ENCODE data around the gene FLRT3.

The FLRT3 gene

DNA sequence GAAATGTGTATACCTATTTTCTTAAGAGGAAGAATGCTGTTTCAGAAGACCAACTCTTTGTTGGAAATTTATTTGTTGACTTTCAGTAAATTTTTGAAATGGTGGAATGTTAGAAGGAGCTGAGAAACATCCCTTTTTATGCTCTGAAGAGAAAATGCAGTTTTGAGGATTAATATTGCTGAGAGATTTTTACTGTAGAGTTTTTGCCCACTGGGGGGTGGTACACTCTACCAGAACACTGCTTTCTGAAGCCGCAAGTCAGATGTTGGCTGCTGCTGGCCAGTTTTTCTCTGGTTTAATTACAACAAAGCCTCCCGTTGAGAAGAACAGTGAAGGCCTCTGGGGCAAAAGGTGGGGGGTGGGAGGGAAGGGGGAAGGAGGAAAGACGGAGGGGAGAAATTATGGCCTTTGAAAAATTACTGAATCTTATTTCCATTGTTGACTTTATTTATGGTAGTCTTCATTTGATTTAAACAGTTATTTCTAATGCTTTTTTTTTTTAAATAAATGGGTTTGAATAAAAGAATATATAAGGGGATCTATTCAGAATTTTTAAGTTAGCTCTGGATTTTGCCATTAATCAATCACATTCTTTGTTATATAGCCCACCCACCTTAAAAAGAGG, 3.0 kb downstream of the FLRT3 start:
- Histone ChIP-seq H3K79me1 (ENCODE audit: low read length) (no peaks in the 10 kb centered on the region), H3K36me3 (ENCODE audit: control insufficient read depth, insufficient read depth, low read length) (no peaks in the 10 kb centered on the region), H3K4me1 (ENCODE audit: control insufficient read depth, low read depth, low read length) (peaks cover 2% of the 10 kb centered on the region), H2BK120ac (ENCODE audit: low read depth, low read length) (no peak overlapping the region), H3K23ac (ENCODE audit: low read length) (no peak overlapping the region), H3K4ac (ENCODE audit: low read depth, low read length) (no peak overlapping the region), H2BK15ac (replicated peaks; ENCODE audit: low read depth) (no peak overlapping the region), H3K56ac (ENCODE audit: low read length) (no peak overlapping the region), H4K8ac (ENCODE audit: low read depth, low read length) (no peak overlapping the region), H3K18ac (ENCODE audit: low read length) (no peak overlapping the region), H4K5ac (ENCODE audit: low read length) (no peak overlapping the region), H3K4me2 (ENCODE audit: low read length) (no peak overlapping the region), H3K4me3 (ENCODE audit: low read length) (no peak overlapping the region), H3K27me3 (ENCODE audit: insufficient read depth, low read length, poor library complexity) (no peaks in the 10 kb centered on the region), H2BK5ac (ENCODE audit: low read length) (no peak overlapping the region), H3K79me2 (ENCODE audit: control insufficient read depth, insufficient read depth, low read length) (no peaks in the 10 kb centered on the region), H2AK5ac (ENCODE audit: low read length) (no peak overlapping the region), H3K27ac (ENCODE audit: low read depth, low read length) (no peak overlapping the region), H3K9ac (ENCODE audit: low read length) (no peak overlapping the region)
- peak; percentile 90 for DNase-seq
- WGBS (ENCODE audit: extremely low coverage, insufficient coverage, low lambda C conversion rate): no CpG with 5 or more reads among the region's 3 CpGs

DNA sequence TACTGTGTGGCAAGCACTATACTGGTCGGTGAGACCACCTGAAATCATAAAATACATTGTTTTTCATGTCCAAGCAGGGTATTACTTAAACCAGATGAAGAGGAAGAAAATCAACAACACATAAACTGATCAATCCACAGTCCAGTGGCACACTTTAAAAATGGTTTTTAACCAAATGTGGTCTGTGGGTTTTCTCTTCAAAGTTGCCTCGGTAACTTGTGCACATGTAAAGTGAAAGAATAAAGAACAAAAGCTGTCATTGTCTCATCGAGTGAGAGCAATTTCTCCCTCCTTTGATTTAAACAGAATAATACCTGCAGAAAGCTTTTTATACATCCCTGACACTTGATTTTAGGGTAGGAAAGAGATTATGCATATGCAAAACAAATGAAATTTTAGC, 3.7 kb downstream of the FLRT3 start:
- Histone ChIP-seq H3K4me3 (ENCODE audit: low read length) (no peak overlapping the region), H2BK15ac (replicated peaks; ENCODE audit: low read depth) (no peak overlapping the region), H3K56ac (ENCODE audit: low read length) (peak overlapping the region; percentile 34), H3K4me2 (ENCODE audit: low read length) (no peak overlapping the region), H3K27ac (ENCODE audit: low read depth, low read length) (no peak overlapping the region), H3K79me2 (ENCODE audit: control insufficient read depth, insufficient read depth, low read length) (no peaks in the 10 kb centered on the region), H2BK5ac (ENCODE audit: low read length) (no peak overlapping the region), H3K36me3 (ENCODE audit: control insufficient read depth, insufficient read depth, low read length) (no peaks in the 10 kb centered on the region), H3K4me1 (ENCODE audit: control insufficient read depth, low read depth, low read length) (peaks cover 2% of the 10 kb centered on the region), H3K79me1 (ENCODE audit: low read length) (no peaks in the 10 kb centered on the region), H3K23ac (ENCODE audit: low read length) (no peak overlapping the region), H3K4ac (ENCODE audit: low read depth, low read length) (no peak overlapping the region), H2AK5ac (ENCODE audit: low read length) (no peak overlapping the region), H4K5ac (ENCODE audit: low read length) (no peak overlapping the region), H3K27me3 (ENCODE audit: insufficient read depth, low read length, poor library complexity) (no peaks in the 10 kb centered on the region), H3K9ac (ENCODE audit: low read length) (no peak overlapping the region), H3K18ac (ENCODE audit: low read length) (no peak overlapping the region), H4K8ac (ENCODE audit: low read depth, low read length) (no peak overlapping the region), H2BK120ac (ENCODE audit: low read depth, low read length) (no peak overlapping the region)
- WGBS (ENCODE audit: extremely low coverage, insufficient coverage, low lambda C conversion rate): no CpG with 5 or more reads among the region's 3 CpGs
- no peak for DNase-seq

DNA sequence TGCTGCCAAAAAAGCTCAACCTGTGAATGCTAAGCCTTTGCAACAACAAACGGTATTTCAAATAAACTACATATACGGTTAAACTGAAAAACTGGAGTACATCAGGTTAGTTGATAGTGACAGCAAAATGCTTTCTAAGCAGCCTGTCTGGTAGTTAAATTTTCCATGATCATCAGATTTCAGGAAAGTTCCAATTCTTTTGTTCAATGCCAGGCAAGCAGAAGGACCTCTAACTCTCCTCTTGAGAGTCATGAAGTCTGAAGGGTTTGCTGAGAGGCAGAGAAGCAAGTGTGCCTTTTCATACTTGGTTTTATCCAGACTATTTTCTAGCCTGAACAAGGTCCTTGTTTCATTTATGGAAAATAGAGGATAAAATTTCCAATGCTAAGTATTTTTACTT, 4.5 kb downstream of the FLRT3 start:
- no CpG with 5 or more reads among the region's 2 CpGs for WGBS (ENCODE audit: extremely low coverage, insufficient coverage, low lambda C conversion rate)
- DNase-seq: no peak
- Histone ChIP-seq H3K79me1 (ENCODE audit: low read length) (no peaks in the 10 kb centered on the region), H3K9ac (ENCODE audit: low read length) (peak overlapping the region; percentile 4), H4K8ac (ENCODE audit: low read depth, low read length) (no peak overlapping the region), H2AK5ac (ENCODE audit: low read length) (no peak overlapping the region), H2BK120ac (ENCODE audit: low read depth, low read length) (no peak overlapping the region), H3K4me3 (ENCODE audit: low read length) (no peak overlapping the region), H3K4ac (ENCODE audit: low read depth, low read length) (no peak overlapping the region), H3K27me3 (ENCODE audit: insufficient read depth, low read length, poor library complexity) (no peaks in the 10 kb centered on the region), H3K23ac (ENCODE audit: low read length) (no peak overlapping the region), H2BK15ac (replicated peaks; ENCODE audit: low read depth) (no peak overlapping the region), H3K79me2 (ENCODE audit: control insufficient read depth, insufficient read depth, low read length) (no peaks in the 10 kb centered on the region), H3K4me2 (ENCODE audit: low read length) (no peak overlapping the region), H3K4me1 (ENCODE audit: control insufficient read depth, low read depth, low read length) (peaks cover 2% of the 10 kb centered on the region), H4K5ac (ENCODE audit: low read length) (no peak overlapping the region), H2BK5ac (ENCODE audit: low read length) (no peak overlapping the region), H3K27ac (ENCODE audit: low read depth, low read length) (no peak overlapping the region), H3K56ac (ENCODE audit: low read length) (no peak overlapping the region), H3K18ac (ENCODE audit: low read length) (no peak overlapping the region), H3K36me3 (ENCODE audit: control insufficient read depth, insufficient read depth, low read length) (no peaks in the 10 kb centered on the region)

DNA sequence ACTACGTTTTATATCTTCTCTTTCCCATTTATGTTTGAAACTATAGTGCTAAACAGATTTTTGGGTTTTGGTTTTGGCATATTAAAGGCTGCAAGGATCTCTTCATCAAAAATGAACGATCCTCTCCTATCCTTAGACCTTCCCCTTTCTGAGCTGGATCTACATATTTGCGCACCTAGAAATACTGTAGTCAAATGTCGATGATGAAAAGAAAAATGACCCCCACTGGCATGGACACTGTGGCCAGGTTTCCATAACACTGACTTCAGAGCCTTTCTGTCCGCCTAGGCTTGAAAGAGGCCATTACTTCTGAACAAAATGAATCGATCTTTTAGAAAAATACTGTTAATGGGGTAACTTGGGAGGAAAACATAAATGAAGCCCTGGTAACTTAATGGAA, 5.8 kb downstream of the FLRT3 start:
- peaks cover 2% of the 10 kb centered on the region for H3K4me1 ChIP-seq (ENCODE audit: control insufficient read depth, low read depth, low read length)
- no CpG with 5 or more reads among the region's 6 CpGs for WGBS (ENCODE audit: extremely low coverage, insufficient coverage, low lambda C conversion rate)

DNA sequence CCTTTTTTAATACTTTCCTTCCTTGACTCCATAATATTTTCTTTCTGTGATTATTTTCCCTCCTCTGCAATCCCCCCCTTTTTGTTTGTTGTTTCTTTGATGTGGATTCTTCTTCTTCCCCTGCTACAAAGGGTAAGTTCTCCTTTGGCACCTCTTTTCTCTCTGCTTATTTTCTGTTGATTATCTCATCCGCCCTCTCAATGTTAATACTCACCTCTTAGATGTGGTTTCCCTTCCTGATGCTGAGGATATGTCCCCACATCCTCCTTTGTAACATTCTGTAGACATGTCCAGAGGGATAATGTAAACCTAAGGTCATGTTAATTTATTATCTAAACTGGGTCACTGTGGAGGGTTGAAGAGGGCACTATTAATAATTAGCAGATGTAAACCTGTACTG, 17.7 kb downstream of the FLRT3 start:
- H3K4me1 ChIP-seq (ENCODE audit: control insufficient read depth, low read depth, low read length): peaks cover 3% of the 10 kb centered on the region
- no peak overlapping the region for H4K5ac ChIP-seq (ENCODE audit: low read length)

More for the DNA sequence above, 5.8 kb downstream of the FLRT3 start:
- Histone ChIP-seq H3K4me2 (ENCODE audit: low read length) (no peak overlapping the region), H3K36me3 (ENCODE audit: control insufficient read depth, insufficient read depth, low read length) (peaks cover 1% of the 10 kb centered on the region), H3K23ac (ENCODE audit: low read length) (no peak overlapping the region), H3K4me3 (ENCODE audit: low read length) (no peak overlapping the region), H3K56ac (ENCODE audit: low read length) (peak overlapping the region; percentile 1), H3K18ac (ENCODE audit: low read length) (no peak overlapping the region), H2AK5ac (ENCODE audit: low read length) (no peak overlapping the region), H2BK15ac (replicated peaks; ENCODE audit: low read depth) (no peak overlapping the region), H3K27me3 (ENCODE audit: insufficient read depth, low read length, poor library complexity) (no peaks in the 10 kb centered on the region), H4K8ac (ENCODE audit: low read depth, low read length) (peak overlapping the region; percentile 13), H3K79me2 (ENCODE audit: control insufficient read depth, insufficient read depth, low read length) (no peaks in the 10 kb centered on the region), H4K5ac (ENCODE audit: low read length) (no peak overlapping the region), H3K79me1 (ENCODE audit: low read length) (no peaks in the 10 kb centered on the region), H2BK120ac (ENCODE audit: low read depth, low read length) (peak overlapping the region; percentile 85), H3K9ac (ENCODE audit: low read length) (no peak overlapping the region), H3K27ac (ENCODE audit: low read depth, low read length) (peak overlapping the region; percentile 51), H2BK5ac (ENCODE audit: low read length) (no peak overlapping the region), H3K4ac (ENCODE audit: low read depth, low read length) (no peak overlapping the region)
- no peak for DNase-seq

More for the DNA sequence above, 17.7 kb downstream of the FLRT3 start:
- Histone ChIP-seq H3K4ac (ENCODE audit: low read depth, low read length) (no peak overlapping the region), H3K27ac (ENCODE audit: low read depth, low read length) (no peak overlapping the region), H3K9ac (ENCODE audit: low read length) (no peak overlapping the region), H3K56ac (ENCODE audit: low read length) (no peak overlapping the region), H2BK120ac (ENCODE audit: low read depth, low read length) (no peak overlapping the region), H3K4me2 (ENCODE audit: low read length) (no peak overlapping the region), H3K27me3 (ENCODE audit: insufficient read depth, low read length, poor library complexity) (no peaks in the 10 kb centered on the region), H3K4me3 (ENCODE audit: low read length) (no peak overlapping the region), H3K79me1 (ENCODE audit: low read length) (no peaks in the 10 kb centered on the region), H3K23ac (ENCODE audit: low read length) (no peak overlapping the region), H3K36me3 (ENCODE audit: control insufficient read depth, insufficient read depth, low read length) (no peaks in the 10 kb centered on the region), H2BK5ac (ENCODE audit: low read length) (no peak overlapping the region), H2AK5ac (ENCODE audit: low read length) (no peak overlapping the region), H3K18ac (ENCODE audit: low read length) (no peak overlapping the region), H4K8ac (ENCODE audit: low read depth, low read length) (no peak overlapping the region), H2BK15ac (replicated peaks; ENCODE audit: low read depth) (peak overlapping the region; percentile 25), H3K79me2 (ENCODE audit: control insufficient read depth, insufficient read depth, low read length) (no peaks in the 10 kb centered on the region)
- DNase-seq: no peak
- WGBS (ENCODE audit: extremely low coverage, insufficient coverage, low lambda C conversion rate): no CpG with 5 or more reads among the region's 1 CpG

Data from mesendoderm (in vitro differentiated cells).